Amniotic epithelial cell (primary cell): ENCODE results near the gene UVRAG.
A peak's percentile ranks its signal among the peaks of the same experiment; 100 is the strongest.
"Not testable (repeated sequence)": the region's sequence is repeated elsewhere in the genome, so short reads cannot be mapped to it uniquely, and the experiment has no call there.

Experiments used
- DNase-seq: peaks from one replicate; pipeline ENCODE4 v3.0.0-alpha.2; 2010; ENCODE audit warnings: low read depth

UVRAG gene

GRCh38 chr11:76025817-76026216, 210.8 kb downstream of the UVRAG start:
- DNase-seq = no peak

DNA sequence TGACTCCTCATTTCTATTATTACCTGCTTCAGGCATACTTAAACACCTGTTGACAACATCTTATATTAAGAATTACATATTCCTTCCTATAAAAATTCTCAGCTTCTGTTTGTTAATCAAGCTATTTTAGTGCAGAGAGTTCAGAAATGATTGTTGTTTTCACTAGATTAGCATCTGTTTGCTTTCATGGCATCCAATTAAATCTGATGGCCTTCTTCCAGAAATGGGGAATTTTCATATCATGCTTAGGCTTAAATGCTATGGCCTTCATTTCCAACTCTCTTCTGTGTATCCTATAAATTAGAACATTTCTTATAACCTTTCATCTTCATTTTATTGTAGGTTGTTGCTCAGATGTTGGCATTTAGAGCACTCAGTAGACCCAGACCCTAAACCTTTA, 211.3 kb downstream of the UVRAG start:
- no peak for DNase-seq

GRCh38 chr11:76026862-76027261, 211.9 kb downstream of the UVRAG start:
- DNase-seq = no peak

GRCh38 chr11:76030286-76030685, 215.3 kb downstream of the UVRAG start:
- no peak for DNase-seq

DNA sequence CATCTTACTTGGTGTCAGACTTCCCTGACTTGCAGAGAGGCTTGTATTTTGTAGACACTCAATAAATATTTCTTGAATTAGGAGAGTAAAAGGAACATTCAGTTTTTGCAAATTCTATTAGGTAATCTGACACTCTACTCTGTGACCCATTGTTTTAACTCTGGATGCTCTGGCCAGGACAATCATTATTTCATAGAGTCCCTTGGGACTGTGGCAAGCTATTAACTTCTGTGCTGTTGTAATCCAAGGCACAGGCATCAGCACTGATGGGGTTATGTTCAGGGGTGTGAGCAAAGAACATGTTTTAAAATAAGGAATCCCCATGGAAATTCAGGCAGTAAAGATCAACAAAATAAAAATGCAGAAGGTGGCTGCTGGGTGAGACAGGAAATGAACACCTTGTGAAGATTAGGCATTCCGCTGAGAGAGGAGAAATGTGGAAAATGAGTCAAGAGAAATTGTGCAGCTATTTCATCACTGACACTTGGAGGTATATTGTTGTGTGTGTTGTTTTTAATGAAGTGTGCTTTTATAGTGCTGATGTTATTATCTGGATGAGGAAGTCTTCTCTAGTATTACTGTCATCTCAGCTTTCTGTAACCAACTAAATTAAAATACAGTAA, 216.1 kb downstream of the UVRAG start:
- DNase-seq = no peak

DNA sequence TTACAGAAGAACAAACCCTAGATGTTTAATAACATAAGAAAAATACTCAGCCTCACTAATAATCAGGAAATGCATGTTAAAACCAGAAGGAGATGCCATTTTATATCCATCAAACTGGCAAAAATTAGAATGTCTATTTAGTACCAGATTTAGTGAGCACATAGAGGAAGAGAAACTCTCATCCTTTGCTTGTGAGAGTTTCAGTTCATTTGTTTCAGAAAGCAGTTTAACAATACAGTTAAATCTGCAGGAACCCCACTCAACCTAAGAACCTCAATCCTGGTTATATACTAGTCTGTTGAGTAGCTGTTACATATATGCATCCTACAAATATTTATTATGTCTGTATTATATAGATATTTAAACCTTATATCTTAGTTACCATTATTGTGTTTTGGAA, 218.7 kb downstream of the UVRAG start:
- DNase-seq = no peak

- DNase-seq = no peak
These were observed 220.0 kb downstream of the UVRAG start for GRCh38 chr11:76035020-76035419.

DNA sequence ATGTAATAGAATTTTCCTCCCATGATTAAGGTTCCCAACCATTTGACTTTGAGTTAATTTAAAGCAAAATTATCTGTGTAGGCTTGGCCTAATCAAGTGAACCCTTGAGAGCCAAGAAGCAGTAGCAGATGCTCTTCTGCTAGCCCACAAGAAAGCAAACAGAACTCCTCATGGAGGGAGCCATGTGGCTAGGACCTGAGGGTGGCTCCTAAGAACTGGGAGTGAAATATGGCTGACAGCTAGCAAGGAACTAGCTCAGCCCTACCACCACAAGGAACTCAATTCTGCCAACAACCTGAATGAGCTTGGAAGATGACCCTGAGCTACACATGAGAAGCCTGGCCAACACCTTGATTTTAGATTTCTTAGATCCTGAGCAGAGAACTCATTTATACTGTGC, 223.6 kb downstream of the UVRAG start:
- DNase-seq = no peak

GRCh38 chr11:76041208-76041607, 226.2 kb downstream of the UVRAG start:
- no peak for DNase-seq

DNA sequence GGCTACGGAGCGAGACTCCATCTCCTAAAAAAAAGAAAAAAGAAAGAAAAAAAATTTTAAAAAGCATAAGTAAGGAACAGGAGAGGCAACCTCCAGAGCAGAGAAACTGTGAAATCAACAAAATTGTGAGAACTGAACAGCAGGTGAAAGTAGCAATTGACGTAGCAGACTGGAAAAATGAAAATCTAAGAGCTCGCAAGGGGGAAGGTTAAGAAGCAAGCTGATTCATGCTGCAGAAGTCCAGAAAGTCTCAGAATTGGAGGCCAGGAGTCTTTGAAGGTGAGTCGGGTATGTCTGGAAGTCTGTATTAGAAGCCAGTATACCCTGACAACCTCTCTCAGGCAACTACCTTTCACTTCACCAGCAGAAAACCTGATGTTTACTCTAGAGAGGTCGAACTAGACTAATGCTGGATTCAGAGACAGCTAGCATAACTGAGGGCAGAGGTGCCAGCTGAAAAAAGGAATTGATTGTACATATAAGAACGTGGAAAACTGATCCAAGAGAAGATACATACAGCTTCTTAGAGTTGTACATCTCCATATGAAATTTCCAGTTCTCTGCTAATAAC, 229.8 kb downstream of the UVRAG start:
- DNase-seq = no peak

- DNase-seq = no peak
These were observed 232.2 kb downstream of the UVRAG start for GRCh38 chr11:76047231-76047630.

DNA sequence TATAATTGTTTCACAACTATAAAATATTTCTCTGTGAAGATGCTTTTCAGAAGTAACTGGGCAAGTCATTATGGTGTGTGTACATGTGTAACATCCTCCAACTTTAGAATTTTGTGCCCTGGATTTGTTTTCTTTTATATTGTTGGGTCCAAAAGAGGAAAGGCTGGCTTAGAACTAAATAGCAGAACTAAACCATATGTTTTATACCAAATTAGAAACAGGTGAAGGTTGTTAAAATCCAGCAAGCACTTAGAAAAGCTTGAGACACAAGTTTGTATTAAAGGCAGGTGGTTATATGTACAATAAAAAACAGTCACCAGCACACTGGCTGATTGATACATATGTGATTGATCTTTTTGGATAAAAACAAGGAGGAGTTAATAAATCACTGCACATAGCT, 232.8 kb downstream of the UVRAG start:
- no peak for DNase-seq

GRCh38 chr11:76048763-76049162, 233.8 kb downstream of the UVRAG start:
- peak; percentile 17 for DNase-seq

- no peak for DNase-seq
These were observed 234.5 kb downstream of the UVRAG start for GRCh38 chr11:76049511-76049910.

- DNase-seq = no peak
These were observed 236.9 kb downstream of the UVRAG start for GRCh38 chr11:76051937-76052336.

- DNase-seq = no peak
These were observed 239.3 kb downstream of the UVRAG start for GRCh38 chr11:76054330-76054729.

GRCh38 chr11:76056876-76057275, 241.9 kb downstream of the UVRAG start:
- no peak for DNase-seq

GRCh38 chr11:76060475-76061036, 245.5 kb downstream of the UVRAG start:
- not testable (repeated sequence) for DNase-seq

DNA sequence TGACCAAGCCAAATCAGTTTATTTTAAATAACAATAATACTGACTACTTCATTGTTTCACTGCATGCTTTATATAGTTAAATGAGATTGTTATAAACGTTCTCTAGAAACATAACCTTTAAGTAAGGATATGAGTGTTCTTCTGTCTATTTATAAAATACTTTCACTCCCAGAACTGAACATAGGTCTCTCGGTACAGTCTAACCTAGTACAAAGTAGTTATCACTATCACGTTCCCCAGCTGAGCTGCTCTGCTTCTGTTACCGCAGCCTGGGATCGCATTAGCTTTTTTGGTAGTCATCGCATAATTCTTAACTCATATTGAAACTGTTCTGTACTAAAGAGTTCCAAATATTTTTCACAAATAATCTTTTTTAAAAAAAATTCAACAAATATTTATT, 247.7 kb downstream of the UVRAG start:
- no peak for DNase-seq

DNA sequence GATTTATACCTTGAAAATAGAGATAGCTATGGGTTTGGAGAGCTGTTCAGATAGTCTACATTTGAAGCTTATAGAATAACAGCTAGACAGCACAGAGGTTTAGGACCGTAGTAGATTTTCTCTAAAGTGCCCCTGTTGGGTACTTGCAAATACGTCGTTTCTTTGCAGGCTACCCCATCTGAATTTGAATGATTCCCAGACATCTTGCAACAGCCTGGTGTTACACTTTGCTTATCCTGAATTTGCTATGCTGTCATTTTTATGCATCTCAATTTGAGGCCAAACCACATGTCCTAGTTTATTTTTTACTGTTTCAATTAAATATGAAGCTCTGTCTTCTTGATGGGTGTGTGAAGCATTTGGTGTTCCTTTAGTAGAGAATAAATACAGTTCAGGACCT, 249.2 kb downstream of the UVRAG start:
- no peak for DNase-seq

DNA sequence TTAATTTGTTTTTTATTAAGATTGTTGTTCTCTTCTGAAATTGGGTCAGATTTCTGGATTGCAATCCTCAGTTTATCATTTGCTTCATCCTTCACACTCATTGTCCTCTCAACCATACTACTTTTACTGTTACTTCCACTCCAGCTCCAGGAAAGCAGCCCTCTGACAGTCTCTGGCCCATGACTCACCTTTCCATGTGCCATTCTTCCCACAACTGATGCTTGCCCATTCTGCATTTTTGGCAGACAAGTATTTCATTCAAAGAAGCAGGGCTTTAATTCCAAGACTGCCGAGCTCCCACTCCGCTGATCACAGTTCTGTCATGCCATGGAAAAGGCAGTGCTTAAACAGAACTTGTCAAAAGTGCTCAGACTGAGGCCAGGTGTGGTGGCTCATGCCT, 252.1 kb downstream of the UVRAG start:
- no peak for DNase-seq

- no peak for DNase-seq
These were observed 254.0 kb downstream of the UVRAG start for GRCh38 chr11:76069001-76069400.

- no peak for DNase-seq
These were observed 256.1 kb downstream of the UVRAG start for GRCh38 chr11:76071090-76071489.

DNA sequence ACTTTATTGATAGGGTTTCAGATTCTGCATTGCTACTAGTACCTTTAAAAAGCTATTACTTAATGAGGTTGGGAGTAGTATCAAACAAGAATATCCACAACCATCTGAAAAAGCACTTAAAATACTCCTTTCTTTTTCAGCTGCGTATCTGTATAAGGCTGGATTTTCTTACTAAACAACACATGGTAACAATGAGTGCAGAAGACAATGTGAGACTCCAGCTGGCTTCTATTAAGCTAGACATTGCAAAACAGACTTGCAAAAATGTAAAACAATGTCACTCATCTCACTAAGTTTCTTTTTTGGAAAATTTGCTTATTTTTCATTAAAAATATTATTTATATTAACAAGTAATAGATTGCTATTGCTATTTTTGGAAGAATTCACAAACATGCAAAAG, 258.7 kb downstream of the UVRAG start:
- DNase-seq = peak; percentile 21
